Naive thymus-derived CD8-positive, alpha-beta T cell (primary cell): Measurements from ENCODE around the gene C5. TPM values are rescaled to one million over a fixed set of nuclear protein-coding genes. Genes with fewer than 3 reads are reported as not detected.
A peak's percentile ranks its signal among the peaks of the same experiment; 100 is the strongest.

Experiments used
- ATAC-seq, 2 donors: fragments of 150-1000 bp; cut with Tn5 transposase in 1 of 2; sonication (Bioruptor Pico), chemical (Tn5 transposase) in 1 of 2; 1 replicate in 1 of 2; 2 replicates in 1 of 2; pipeline ENCODE4 v1.10.0; 2021; ENCODE audit warnings: mild to moderate bottlenecking in 2 of 2, moderate library complexity in 2 of 2
- POLR2A ChIA-PET: fragments of 350-600 bp; sonication (Branson Sonifier 250); formaldehyde crosslinking; loops from one replicate; lab custom pipeline; 2021; ENCODE audit warnings: antibody characterized with exemption; lab: Charles Lee
- DNase-seq, 10 donors: peaks; one replicate each; pipeline versions ENCODE4 v3.0.0 to v3.0.0-alpha.2; 2020 to 2022
- H3K27ac Mint-ChIP-seq, 10 donors: one replicate each; pipeline ENCODE4 v1.8.0; 2020 to 2022; ENCODE audit warnings: mild to moderate bottlenecking in 10 of 10, mixed read lengths in 10 of 10, moderate library complexity in 4 of 10, inconsistent platforms in 1 of 10
- H3K27me3 Mint-ChIP-seq, 5 donors: one replicate each; pipeline ENCODE4 v1.8.0; 2021 to 2022; ENCODE audit warnings: mixed read lengths in 5 of 5
- H3K36me3 Mint-ChIP-seq, 3 donors: one replicate each; pipeline ENCODE4 v1.8.0; 2020 to 2022; ENCODE audit warnings: mixed read lengths in 3 of 3, mild to moderate bottlenecking in 2 of 3, inconsistent platforms in 1 of 3
- H3K4me1 Mint-ChIP-seq, 4 donors: one replicate each; pipeline ENCODE4 v1.8.0; 2021 to 2022; ENCODE audit warnings: mixed read lengths in 4 of 4
- H3K4me3 Mint-ChIP-seq, 10 donors: one replicate each; pipeline ENCODE4 v1.8.0; 2020 to 2022; ENCODE audit warnings: mild to moderate bottlenecking in 10 of 10, mixed read lengths in 10 of 10, moderate library complexity in 6 of 10, inconsistent platforms in 1 of 10
- H3K9me3 Mint-ChIP-seq, 9 donors: one replicate each; pipeline ENCODE4 v1.8.0; 2020 to 2022; ENCODE audit warnings: mixed read lengths in 9 of 9, mild to moderate bottlenecking in 3 of 9, inconsistent platforms in 1 of 9, moderate library complexity in 1 of 9
- polyA plus RNA-seq, 3 donors: library from polyadenylated mRNA; unstranded; fragments of 300-500 nt; fragmentation: Illumina TruSeq; gene quantifications; one replicate each; pipeline ENCODE4 v1.2.3, GENCODE V29; 2021
- total RNA-seq, 8 experiments: library from RNA in 2 of 8; stranded (reverse) in 2 of 8; gene quantifications; one replicate each; pipeline ENCODE4 v1.2.3 and lab custom pipeline; 2021 to 2026

The C5 gene
- total and polyA plus RNA-seq, 5 experiments from 2014 or later, result 0.32 to 1.1 (median 0.86) TPM; not detected in 1

DNA sequence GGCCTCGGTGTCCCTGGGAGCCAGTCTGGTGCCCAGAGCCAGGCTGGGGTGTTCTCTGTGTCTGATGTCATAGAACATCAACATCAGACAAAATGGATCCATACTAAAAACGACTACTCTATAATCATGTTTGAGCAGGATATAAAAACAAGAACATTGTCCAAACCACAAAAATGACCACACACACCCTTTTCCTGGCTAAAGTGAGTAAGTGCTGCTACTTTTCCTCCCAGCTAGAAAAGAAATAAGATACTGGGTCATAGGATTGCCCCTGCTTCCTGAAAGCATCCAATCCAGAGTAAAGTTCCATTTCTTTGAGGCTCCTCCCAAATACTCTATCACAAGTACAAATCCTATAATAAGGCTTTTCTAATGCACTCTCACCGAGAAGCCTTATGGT lies 103.8 kb downstream of the C5 start:
- H3K27ac Mint-ChIP-seq, result no peak overlapping the region
- no peaks in the 10 kb centered on the region for H3K9me3 Mint-ChIP-seq
- peaks cover 0 to 10% (median 2%) of the 10 kb centered on the region in 4 donors for H3K4me1 Mint-ChIP-seq
- no peak for ATAC-seq
- H3K36me3 Mint-ChIP-seq, result no peaks in the 10 kb centered on the region
- DNase-seq, result no peak
- no peak overlapping the region for H3K4me3 Mint-ChIP-seq
- POLR2A ChIA-PET, result no interaction called here
- no peaks in the 10 kb centered on the region for H3K27me3 Mint-ChIP-seq

DNA sequence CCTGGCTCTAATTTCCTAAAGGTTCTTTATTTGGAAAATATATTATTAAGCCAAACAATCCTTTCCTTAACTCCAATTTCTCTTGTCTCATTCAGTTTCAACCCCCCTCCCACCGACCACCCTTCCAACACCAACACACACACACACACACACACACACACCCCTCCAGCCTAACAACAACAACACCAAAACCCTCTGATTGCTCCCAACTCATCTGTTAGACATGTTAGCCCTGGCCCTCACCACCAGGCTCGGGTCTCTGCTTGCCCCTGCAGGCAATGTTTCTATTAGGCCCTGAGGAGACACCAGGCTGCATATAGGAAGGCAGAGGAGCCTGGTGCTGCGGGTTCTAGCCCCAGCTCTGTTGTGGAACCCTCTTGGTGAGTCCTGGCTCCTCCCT lies 105.1 kb downstream of the C5 start:
- Mint-ChIP-seq H3K4me3 (no peak overlapping the region), H3K36me3 (no peaks in the 10 kb centered on the region), H3K27ac (peak overlapping the region in 2 of 10 donors; percentile 44 to 86), H3K9me3 (no peaks in the 10 kb centered on the region), H3K4me1 (peaks cover 0 to 10% (median 4%) of the 10 kb centered on the region in 4 donors), H3K27me3 (no peaks in the 10 kb centered on the region)
- POLR2A ChIA-PET, result no interaction called here
- no peak for ATAC-seq
- no peak for DNase-seq

DNA sequence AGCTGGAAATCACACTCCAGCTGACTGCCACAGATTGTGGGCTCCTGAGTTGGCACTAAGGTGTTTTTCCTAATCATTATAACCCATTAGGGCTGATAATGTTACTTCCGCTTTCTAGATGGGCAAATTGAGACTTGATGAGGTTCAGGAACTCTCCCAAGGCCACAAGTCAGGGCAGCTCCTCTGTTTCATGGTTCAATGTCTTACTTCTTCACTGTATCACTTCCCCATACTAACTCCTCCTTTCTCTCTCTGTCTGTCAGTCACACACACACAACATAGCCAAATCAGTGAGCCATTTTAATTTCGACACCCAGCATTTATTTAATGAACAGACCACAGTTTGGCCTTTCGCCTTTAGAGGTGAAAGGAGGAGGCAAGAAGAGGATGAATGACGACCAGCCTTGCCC lies 105.6 kb downstream of the C5 start:
- H3K9me3 Mint-ChIP-seq, result no peaks in the 10 kb centered on the region
- POLR2A ChIA-PET, result no interaction called here
- peaks cover 0 to 10% (median 4%) of the 10 kb centered on the region in 4 donors for H3K4me1 Mint-ChIP-seq
- no peaks in the 10 kb centered on the region for H3K36me3 Mint-ChIP-seq
- H3K27me3 Mint-ChIP-seq, result no peaks in the 10 kb centered on the region
- H3K27ac Mint-ChIP-seq, result peak overlapping the region in 5 of 10 donors; percentile 14 to 86 (median 35)
- DNase-seq, result no peak
- no peak overlapping the region for H3K4me3 Mint-ChIP-seq
- ATAC-seq, result no peak

DNA sequence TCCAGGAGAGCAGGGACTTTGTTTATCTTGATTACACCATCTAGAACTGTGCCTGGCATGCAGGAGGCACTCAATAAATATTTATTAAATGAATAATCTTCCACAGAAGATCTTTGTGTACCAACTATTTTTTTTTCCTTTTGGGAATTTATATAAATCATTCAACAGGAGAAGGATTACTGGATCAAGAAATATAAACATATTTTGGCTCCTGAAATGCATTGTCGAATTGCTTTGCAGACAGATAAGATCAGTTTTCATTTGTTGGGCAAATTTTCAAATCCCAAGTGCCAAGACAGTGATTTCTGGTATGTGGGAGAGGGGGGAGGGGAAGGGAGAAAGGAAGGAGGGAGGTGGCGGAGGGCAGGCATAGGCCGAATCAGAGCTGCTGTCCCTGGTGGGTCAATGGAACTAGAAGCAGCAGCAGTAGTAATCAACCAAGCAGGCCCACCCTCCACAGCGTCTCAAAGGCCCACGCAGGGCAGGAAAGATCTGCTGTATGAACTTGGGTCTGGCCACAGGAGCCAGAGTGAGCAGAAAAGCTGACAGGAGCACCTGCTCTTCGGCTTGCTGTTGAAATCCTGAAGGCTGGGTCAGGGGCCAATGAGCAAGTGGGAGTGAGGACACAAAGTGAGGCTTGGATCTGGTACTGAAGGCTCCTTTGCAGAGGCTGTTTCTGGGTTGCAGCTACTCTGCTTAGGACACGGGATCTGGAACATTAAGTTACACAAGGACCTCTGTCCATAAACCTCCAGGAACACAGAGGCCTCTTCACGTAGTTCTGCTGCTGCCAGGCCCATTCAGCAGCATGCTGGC lies 107.7 kb downstream of the C5 start:
- H3K4me3 Mint-ChIP-seq, result no peak overlapping the region
- no peak overlapping the region for H3K27ac Mint-ChIP-seq
- H3K36me3 Mint-ChIP-seq, result no peaks in the 10 kb centered on the region
- POLR2A ChIA-PET, result interaction anchor here (37.3 kb wide), 1 partner anchor 38 kb away, joined by 1842 read pairs; the partner anchor contains the start of gene TRAF1
- H3K9me3 Mint-ChIP-seq, result no peaks in the 10 kb centered on the region
- DNase-seq, result no peak
- ATAC-seq, result no peak
- H3K4me1 Mint-ChIP-seq, result peaks cover 6 to 13% (median 8%) of the 10 kb centered on the region in 4 donors
- no peaks in the 10 kb centered on the region for H3K27me3 Mint-ChIP-seq

DNA sequence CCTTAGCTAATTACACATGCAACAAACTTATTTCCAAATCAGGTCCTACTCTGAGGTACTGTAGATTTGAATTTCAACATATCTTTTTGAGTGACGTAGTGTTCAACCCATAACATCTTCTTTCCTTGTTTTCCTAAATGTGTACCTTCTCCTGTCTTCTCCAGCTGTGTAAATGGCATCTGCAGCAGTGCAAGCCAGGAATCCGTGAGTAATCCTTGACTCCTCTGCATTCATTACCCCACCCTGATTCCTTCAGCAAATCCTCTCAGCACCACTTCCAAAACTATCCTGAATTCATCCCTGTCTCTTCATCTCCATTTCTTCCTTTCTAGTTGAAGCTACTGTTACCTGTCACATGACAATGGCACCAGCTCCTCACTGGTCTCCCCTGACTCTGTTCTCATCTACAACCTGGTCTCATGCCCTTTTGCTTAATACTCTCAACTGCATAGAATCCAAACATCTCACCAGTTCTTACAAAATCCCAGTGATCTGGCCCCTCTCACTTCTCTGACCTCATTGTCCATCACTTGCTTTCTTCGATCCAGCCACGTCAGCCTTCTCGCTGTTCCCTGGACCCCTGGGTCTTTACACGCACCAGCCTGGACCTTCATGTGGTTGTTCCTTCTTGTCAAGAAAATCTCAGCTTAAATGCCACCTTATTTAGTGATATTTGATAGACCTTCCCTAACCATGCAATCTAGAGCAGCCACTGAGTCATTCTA lies 108.9 kb downstream of the C5 start:
- ATAC-seq, result no peak
- DNase-seq, result no peak
- Mint-ChIP-seq H3K4me3 (no peak overlapping the region), H3K9me3 (no peaks in the 10 kb centered on the region), H3K36me3 (no peaks in the 10 kb centered on the region), H3K27ac (peak overlapping the region in 1 of 10 donors; percentile 1), H3K27me3 (no peaks in the 10 kb centered on the region), H3K4me1 (peaks cover 16 to 25% (median 18%) of the 10 kb centered on the region in 4 donors)
- POLR2A ChIA-PET, result interaction anchor here (37.3 kb wide), 1 partner anchor 36 kb away, joined by 1842 read pairs; the partner anchor contains the start of gene TRAF1

DNA sequence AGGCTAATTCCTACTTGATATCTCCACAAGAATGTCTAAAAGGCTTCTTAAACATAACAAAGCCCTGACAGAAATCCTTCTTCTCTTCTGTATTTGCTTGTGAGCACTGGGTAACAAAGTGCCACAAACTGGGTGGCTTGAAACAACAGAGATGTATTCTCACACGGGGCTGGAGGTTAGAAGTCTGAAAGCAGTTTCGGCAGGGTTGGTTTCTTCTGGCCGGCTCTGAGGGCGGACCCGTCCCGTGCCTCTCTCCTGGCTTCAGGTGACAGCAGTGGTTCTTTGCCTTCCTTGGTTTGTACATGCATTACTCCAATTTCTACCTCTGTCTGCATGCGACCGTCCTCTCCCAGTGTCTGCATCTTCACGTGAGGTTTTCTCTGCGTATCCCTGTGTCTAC lies 109.5 kb downstream of the C5 start:
- Mint-ChIP-seq H3K4me3 (no peak overlapping the region), H3K27ac (peak overlapping the region in 1 of 10 donors; percentile 47), H3K9me3 (no peaks in the 10 kb centered on the region), H3K4me1 (peaks cover 19 to 31% (median 25%) of the 10 kb centered on the region in 4 donors), H3K36me3 (no peaks in the 10 kb centered on the region), H3K27me3 (no peaks in the 10 kb centered on the region)
- POLR2A ChIA-PET, result interaction anchor here (37.3 kb wide), 1 partner anchor 36 kb away, joined by 1842 read pairs; the partner anchor contains the start of gene TRAF1
- DNase-seq (no peak), ATAC-seq (no peak)

DNA sequence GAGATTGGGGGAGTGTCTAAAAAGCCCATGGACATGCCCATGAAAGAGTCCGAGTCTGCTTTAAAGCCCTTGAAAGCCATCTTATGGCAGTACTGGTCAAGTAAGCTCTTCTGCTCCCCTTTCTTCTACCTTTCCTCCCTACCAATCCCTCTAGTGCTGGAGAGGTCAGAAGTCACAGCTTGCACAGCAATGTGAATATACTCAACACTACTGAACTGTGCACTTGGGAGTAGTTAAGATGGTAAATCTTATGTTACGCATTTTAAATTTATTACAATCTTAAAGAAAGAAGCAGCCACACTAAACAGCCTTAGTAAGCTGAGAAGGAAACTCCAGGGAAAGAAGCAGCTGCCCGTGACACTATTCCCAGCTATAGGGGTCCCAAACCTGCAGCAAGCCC lies 111.2 kb downstream of the C5 start:
- no peaks in the 10 kb centered on the region for H3K36me3 Mint-ChIP-seq
- H3K4me1 Mint-ChIP-seq, result peaks cover 25 to 40% (median 39%) of the 10 kb centered on the region in 4 donors
- peak overlapping the region in 8 of 10 donors; percentile 15 to 100 (median 79) for H3K27ac Mint-ChIP-seq
- ATAC-seq (no peak), DNase-seq (no peak)
- H3K27me3 Mint-ChIP-seq, result no peaks in the 10 kb centered on the region
- H3K9me3 Mint-ChIP-seq, result no peaks in the 10 kb centered on the region
- H3K4me3 Mint-ChIP-seq, result no peak overlapping the region
- POLR2A ChIA-PET, result interaction anchor here (20.7 to 37.3 kb wide), 2 partner anchors 34 to 66 kb away, joined by 580 to 1842 read pairs; partner anchors contain the start of genes PHF19 and TRAF1

DNA sequence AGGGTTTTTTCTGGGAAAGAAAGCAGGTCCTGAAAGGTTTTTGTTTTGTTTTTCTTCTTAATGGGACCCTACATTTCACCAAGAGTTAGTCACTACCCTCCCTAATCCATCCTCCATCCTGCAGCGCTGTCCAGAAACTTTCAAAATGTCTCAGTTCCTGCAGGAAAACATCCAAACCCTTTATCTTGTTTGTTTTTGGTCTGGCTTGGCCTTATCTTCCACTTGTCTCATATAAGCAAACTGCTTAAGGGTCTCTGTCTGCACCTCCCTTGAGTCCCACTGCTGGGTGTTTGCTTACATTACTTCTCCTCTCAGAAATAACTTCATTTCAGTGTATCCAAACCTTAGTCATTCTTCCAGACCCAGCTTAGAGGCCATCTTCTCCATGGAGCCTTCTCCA lies 112.5 kb downstream of the C5 start:
- Mint-ChIP-seq H3K27me3 (no peaks in the 10 kb centered on the region), H3K4me1 (peaks cover 32 to 51% (median 49%) of the 10 kb centered on the region in 4 donors), H3K9me3 (no peaks in the 10 kb centered on the region), H3K27ac (peak overlapping the region; percentile 85 to 100 (median 92)), H3K36me3 (no peaks in the 10 kb centered on the region), H3K4me3 (no peak overlapping the region)
- DNase-seq (no peak), ATAC-seq (no peak)
- POLR2A ChIA-PET, result interaction anchor here (0.8 to 37.3 kb wide), 7 partner anchors 9 to 144 kb away, joined by 3 to 1842 read pairs (median 6); partner anchors contain the start of genes FBXW2, PHF19, PSMD5 and TRAF1

DNA sequence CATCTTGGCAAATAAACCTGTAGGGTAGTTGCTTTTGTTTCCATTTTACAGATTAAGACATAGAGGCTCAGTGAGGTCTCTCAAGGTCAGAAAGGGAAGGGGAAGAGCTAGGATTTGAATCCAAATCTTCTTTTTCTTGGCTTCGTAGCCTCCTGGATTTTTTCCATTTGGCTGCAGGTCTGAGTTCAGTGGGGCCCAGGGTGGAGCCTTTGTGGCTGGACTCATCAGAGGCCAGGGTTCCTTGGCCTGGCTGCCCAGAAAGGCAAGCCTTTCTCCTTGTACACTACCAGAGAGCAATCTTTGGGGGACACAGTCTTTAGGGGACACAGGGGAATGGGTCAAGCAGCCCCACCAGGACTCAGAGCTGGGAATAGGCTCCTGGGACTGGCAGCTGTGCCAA lies 112.9 kb downstream of the C5 start:
- DNase-seq (no peak), ATAC-seq (no peak)
- H3K4me3 Mint-ChIP-seq, result peak overlapping the region in 1 of 10 donors; percentile 61
- POLR2A ChIA-PET, result interaction anchor here (0.6 to 37.3 kb wide), 9 partner anchors 8 to 144 kb away, joined by 3 to 1842 read pairs (median 4); partner anchors contain the start of genes FBXW2, PHF19, PSMD5 and TRAF1
- H3K36me3 Mint-ChIP-seq, result no peaks in the 10 kb centered on the region
- peak overlapping the region; percentile 91 to 100 (median 99) for H3K27ac Mint-ChIP-seq
- H3K27me3 Mint-ChIP-seq, result no peaks in the 10 kb centered on the region
- H3K4me1 Mint-ChIP-seq, result peaks cover 34 to 55% (median 53%) of the 10 kb centered on the region in 4 donors
- no peaks in the 10 kb centered on the region for H3K9me3 Mint-ChIP-seq

DNA sequence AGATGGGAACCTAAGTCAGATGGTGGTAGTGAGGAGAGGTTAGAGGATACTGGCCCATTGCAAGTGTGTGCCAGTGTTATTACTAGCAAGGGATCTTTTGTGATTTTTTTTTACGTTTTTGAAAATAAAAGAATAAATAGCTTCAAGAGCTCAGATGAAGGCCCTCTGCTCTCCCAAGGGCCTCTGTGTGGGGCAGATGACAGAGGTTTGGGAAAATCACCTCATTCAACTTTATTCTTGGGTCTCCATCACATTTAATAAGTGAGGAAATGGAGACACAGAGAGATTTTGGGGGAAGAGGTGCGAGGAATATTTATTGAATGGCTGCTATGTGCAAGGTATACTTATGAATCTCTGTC lies 113.3 kb downstream of the C5 start:
- peak overlapping the region; percentile 22 to 73 (median 62) for H3K4me3 Mint-ChIP-seq

DNA sequence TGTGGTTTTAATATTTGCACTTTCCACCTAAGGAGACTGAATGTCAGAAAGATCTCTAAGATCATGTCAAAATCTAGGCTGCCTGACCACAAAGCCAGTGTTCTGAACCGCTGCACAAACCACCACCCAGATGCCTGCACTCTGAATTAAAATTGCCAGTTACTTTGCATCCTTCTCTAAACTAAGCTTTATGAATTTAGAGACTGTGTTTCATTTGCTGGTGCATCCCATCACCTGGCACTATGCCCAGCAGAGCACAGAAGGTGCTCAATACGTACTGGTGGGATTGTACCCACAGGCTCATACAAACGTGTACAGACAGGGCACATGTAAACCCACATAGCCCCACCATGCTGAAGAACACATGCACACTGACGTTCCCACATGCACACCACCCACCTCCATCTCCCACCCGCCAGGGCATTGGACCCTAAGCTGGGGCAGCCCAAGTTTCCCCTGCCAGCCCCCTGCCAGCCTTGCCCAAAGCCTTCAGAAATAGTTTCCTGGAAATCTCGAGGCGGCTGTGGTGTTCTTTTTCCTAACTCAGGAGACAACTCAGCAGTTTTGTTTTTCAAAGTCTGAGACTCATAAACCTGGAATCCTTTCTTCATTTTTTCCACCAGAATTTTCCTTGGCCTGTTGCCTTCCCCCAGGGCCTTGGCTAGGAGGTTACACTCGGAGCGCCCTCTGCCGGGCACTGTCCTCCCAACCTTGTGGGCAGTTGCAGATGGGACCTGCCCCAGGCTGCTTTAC lies 113.9 kb downstream of the C5 start:
- Mint-ChIP-seq H3K4me1 (peaks cover 36 to 65% (median 62%) of the 10 kb centered on the region in 4 donors), H3K4me3 (peak overlapping the region; percentile 22 to 73 (median 62)), H3K9me3 (no peaks in the 10 kb centered on the region), H3K27me3 (no peaks in the 10 kb centered on the region), H3K36me3 (no peaks in the 10 kb centered on the region), H3K27ac (peak overlapping the region; percentile 91 to 100 (median 99))
- peak; percentile 69 to 91 (median 84) for DNase-seq
- peak; percentile 55 to 72 for ATAC-seq
- POLR2A ChIA-PET, result interaction anchor here (0.6 to 37.3 kb wide), 9 partner anchors 22 to 143 kb away, joined by 3 to 1842 read pairs (median 6); partner anchors contain the start of genes FBXW2, PHF19, PSMD5 and TRAF1

More for the DNA sequence above, 113.3 kb downstream of the C5 start:
- peak overlapping the region; percentile 91 to 100 (median 99) for H3K27ac Mint-ChIP-seq
- H3K27me3 Mint-ChIP-seq, result no peaks in the 10 kb centered on the region
- no peaks in the 10 kb centered on the region for H3K9me3 Mint-ChIP-seq
- no peaks in the 10 kb centered on the region for H3K36me3 Mint-ChIP-seq
- ATAC-seq (no peak), DNase-seq (no peak)
- H3K4me1 Mint-ChIP-seq, result peaks cover 35 to 59% (median 57%) of the 10 kb centered on the region in 4 donors
- POLR2A ChIA-PET, result interaction anchor here (0.6 to 37.3 kb wide), 8 partner anchors 21 to 143 kb away, joined by 3 to 1842 read pairs (median 5); partner anchors contain the start of genes FBXW2, PHF19, PSMD5 and TRAF1
